Motor neuron (in vitro differentiated cells): ENCODE data around the gene PTPRU. TPM values are rescaled to one million over a fixed set of nuclear protein-coding genes. Genes with fewer than 3 reads are reported as not detected.

Source experiments
- ATAC-seq, 8 experiments: fragments of 200-7000 bp; cut with Tn5 transposase; replicated peaks in 6 of 8; 2 replicates each; pipeline ENCODE4 v1.8.0; 2021; ENCODE audit warnings: mild to moderate bottlenecking in 8 of 8, moderate library complexity in 8 of 8
- H3K27ac ChIP-seq, 2 donors: fragments of 250-450 bp; sonication (Bioruptor Pico); 2 replicates each; pipeline ENCODE4 v1.9.0; 2021; ENCODE audit warnings: antibody characterized with exemption in 2 of 2, mild to moderate bottlenecking in 2 of 2, moderate library complexity in 1 of 2
- H3K4me1 ChIP-seq, 2 donors: fragments of 250-450 bp; sonication (Bioruptor Pico); replicated peaks in 1 of 2; 2 replicates each; pipeline ENCODE4 v1.6.1; 2021; ENCODE audit warnings: antibody characterized with exemption in 2 of 2, mild to moderate bottlenecking in 2 of 2, moderate library complexity in 1 of 2
- H3K4me3 ChIP-seq, 5 donors: fragments of 250-450 bp; sonication (Bioruptor Pico); 2 replicates each; pipeline ENCODE4 v1.9.0; 2021; ENCODE audit warnings: antibody characterized with exemption in 5 of 5, mild to moderate bottlenecking in 5 of 5, moderate library complexity in 4 of 5
- WGBS, 10 experiments: fragments of 450-650 bp; shearing (Covaris generic); methylation state at CpG; one replicate each; pipeline ENCODE4 v1.0.0; 2022; 5-methylcytosine and 5-hydroxymethylcytosine counted together
- in situ Hi-C, 9 experiments: fragments of 400-800 bp; cut with MboI; loops; one replicate each; pipeline ENCODE4 v1.15.0; 2021; ENCODE audit warnings: low sequenced_read_pairs in 9 of 9, low pct_unique_long_range_greater_than_20kb in 2 of 9; ENCODE audit not compliant: unreplicated experiment in 9 of 9
- total RNA-seq, 8 experiments: library from RNA; unstranded; fragments of 300-600 nt; gene quantifications; 2 replicates each; pipeline versions ENCODE4 v1.2.3 to v1.2.4, GENCODE V29; 2022

PTPRU gene
- total RNA-seq, 8 experiments from 2014 or later: 1.2 to 44.8 (median 15.2) TPM

- WGBS, 10 experiments: 60 to 100% (median 79%) methylated on average over 1 to 9 of the region's 9 CpGs; no CpG with 5 or more reads in 1 of the 10 experiments
- ATAC-seq: peak in 5 of 8 experiments; percentile 70 to 80 (median 76)
- H3K4me3 ChIP-seq: no peak overlapping the region
- H3K27ac ChIP-seq: peak overlapping the region in 1 of 2 donors; percentile 15
- peaks cover 8 to 17% of the 10 kb centered on the region in 2 donors for H3K4me1 ChIP-seq
- in situ Hi-C loops: no loop called here
Measured at GRCh38 chr1:29329022-29329775, 92.9 kb downstream of the PTPRU start.

GRCh38 chr1:29330089-29330488 is 93.8 kb downstream of the PTPRU start:
- no peak for ATAC-seq
- H3K4me1 ChIP-seq: peaks cover 8 to 17% of the 10 kb centered on the region in 2 donors
- WGBS, 10 experiments: 0 to 100% (median 50%) methylated on average over 1 to 2 of the region's 2 CpGs; no CpG with 5 or more reads in 2 of the 10 experiments
- in situ Hi-C loops: no loop called here
- H3K4me3 ChIP-seq: no peak overlapping the region
- no peak overlapping the region for H3K27ac ChIP-seq

GRCh38 chr1:29330856-29331255 is 94.5 kb downstream of the PTPRU start:
- no peak overlapping the region for H3K4me3 ChIP-seq
- 29 to 77% (median 66%) methylated on average over 1 to 7 of the region's 7 CpGs; no CpG with 5 or more reads in 6 of the 10 experiments for WGBS, 10 experiments
- in situ Hi-C loops: no loop called here
- no peak for ATAC-seq
- H3K27ac ChIP-seq: no peak overlapping the region
- peaks cover 8 to 17% of the 10 kb centered on the region in 2 donors for H3K4me1 ChIP-seq

- no peak overlapping the region for H3K4me3 ChIP-seq
- no peak overlapping the region for H3K27ac ChIP-seq
- no peak for ATAC-seq
- in situ Hi-C loops: no loop called here
- peaks cover 8 to 17% of the 10 kb centered on the region in 2 donors for H3K4me1 ChIP-seq
Measured at GRCh38 chr1:29331309-29331708, 95.0 kb downstream of the PTPRU start.

GRCh38 chr1:29331729-29332128 is 95.4 kb downstream of the PTPRU start:
- in situ Hi-C loops: no loop called here
- peaks cover 8 to 17% of the 10 kb centered on the region in 2 donors for H3K4me1 ChIP-seq
- no peak overlapping the region for H3K4me3 ChIP-seq
- WGBS, 10 experiments: 0 to 100% (median 72%) methylated on average over 1 of the region's 1 CpG; no CpG with 5 or more reads in 4 of the 10 experiments
- H3K27ac ChIP-seq: no peak overlapping the region
- peak in 2 of 8 experiments; percentile 73 to 81 for ATAC-seq

- WGBS, 10 experiments: 0 to 77% (median 30%) methylated on average over 1 to 6 of the region's 6 CpGs; no CpG with 5 or more reads in 2 of the 10 experiments
- H3K27ac ChIP-seq: no peak overlapping the region
- in situ Hi-C loops: no loop called here
- peaks cover 8 to 17% of the 10 kb centered on the region in 2 donors for H3K4me1 ChIP-seq
- H3K4me3 ChIP-seq: no peak overlapping the region
- ATAC-seq: peak in 4 of 8 experiments; percentile 14 to 91 (median 89)
Measured at GRCh38 chr1:29332204-29332603, 95.9 kb downstream of the PTPRU start.

GRCh38 chr1:29333008-29333407 is 96.7 kb downstream of the PTPRU start:
- H3K27ac ChIP-seq: no peak overlapping the region
- WGBS, 10 experiments: 73 to 100% (median 88%) methylated on average over 1 to 3 of the region's 3 CpGs; no CpG with 5 or more reads in 3 of the 10 experiments
- peaks cover 8 to 16% of the 10 kb centered on the region in 2 donors for H3K4me1 ChIP-seq
- H3K4me3 ChIP-seq: no peak overlapping the region
- ATAC-seq: no peak
- in situ Hi-C loops: no loop called here

- no peak for ATAC-seq
- Histone ChIP-seq H3K4me1 (no peaks in the 10 kb centered on the region), H3K4me3 (no peak overlapping the region), H3K27ac (no peak overlapping the region)
- in situ Hi-C loops: no loop called here
Measured at GRCh38 chr1:29335573-29335972, 99.3 kb downstream of the PTPRU start.

- in situ Hi-C loops: no loop called here
- peaks cover 0 to 2% of the 10 kb centered on the region in 2 donors for H3K4me1 ChIP-seq
- WGBS, 10 experiments: 17 to 83% (median 77%) methylated on average over 1 to 3 of the region's 3 CpGs; no CpG with 5 or more reads in 1 of the 10 experiments
- H3K4me3 ChIP-seq: no peak overlapping the region
- ATAC-seq: no peak
- no peak overlapping the region for H3K27ac ChIP-seq
Measured at GRCh38 chr1:29338908-29339575, 102.7 kb downstream of the PTPRU start.

- Histone ChIP-seq H3K27ac (no peak overlapping the region), H3K4me1 (peaks cover 0 to 6% of the 10 kb centered on the region in 2 donors), H3K4me3 (no peak overlapping the region)
- in situ Hi-C loops: no loop called here
- WGBS, 10 experiments: 23 to 78% (median 58%) methylated on average over 2 to 4 of the region's 4 CpGs; no CpG with 5 or more reads in 2 of the 10 experiments
- ATAC-seq: no peak
Measured at GRCh38 chr1:29341936-29342335, 105.6 kb downstream of the PTPRU start.

GRCh38 chr1:29342351-29342750 is 106.0 kb downstream of the PTPRU start:
- Histone ChIP-seq H3K4me3 (no peak overlapping the region), H3K4me1 (peaks cover 0 to 6% of the 10 kb centered on the region in 2 donors), H3K27ac (no peak overlapping the region)
- ATAC-seq: no peak
- in situ Hi-C loops: no loop called here
- WGBS, 10 experiments: 20 to 88% (median 68%) methylated on average over 2 to 7 of the region's 7 CpGs; no CpG with 5 or more reads in 2 of the 10 experiments

GRCh38 chr1:29342983-29343382 is 106.7 kb downstream of the PTPRU start:
- in situ Hi-C loops: no loop called here
- H3K27ac ChIP-seq: no peak overlapping the region
- WGBS, 10 experiments: 0 to 75% (median 50%) methylated on average over 1 to 2 of the region's 2 CpGs; no CpG with 5 or more reads in 2 of the 10 experiments
- H3K4me1 ChIP-seq: peaks cover 0 to 6% of the 10 kb centered on the region in 2 donors
- H3K4me3 ChIP-seq: no peak overlapping the region
- no peak for ATAC-seq

GRCh38 chr1:29343476-29343875 is 107.2 kb downstream of the PTPRU start:
- no peak for ATAC-seq
- H3K4me1 ChIP-seq: peaks cover 0 to 6% of the 10 kb centered on the region in 2 donors
- no peak overlapping the region for H3K27ac ChIP-seq
- in situ Hi-C loops: no loop called here
- H3K4me3 ChIP-seq: no peak overlapping the region
- 55 to 92% (median 80%) methylated on average over 1 to 4 of the region's 4 CpGs; no CpG with 5 or more reads in 5 of the 10 experiments for WGBS, 10 experiments
